MCF 10A (cell line): ENCODE measurements around the gene ADAM12. TPM values are rescaled to one million over a fixed set of nuclear protein-coding genes. Genes with fewer than 3 reads are reported as not detected.
A peak's percentile ranks its signal among the peaks of the same experiment; 100 is the strongest.

Experiments used
- BruUV-seq: library from RNA; stranded (reverse); fragments of 400-500 nt; replicated peaks from 2 replicates; lab custom pipeline; 2021; lab: Mats Ljungman, UMichigan
- CTCF ChIA-PET: fragments of 300-600 bp; sonication (Branson Sonifier 250); formaldehyde crosslinking; extraction: SDS; loops from one replicate; lab custom pipeline; 2021; ENCODE audit warnings: antibody characterized with exemption, inconsistent platforms; lab: Yijun Ruan, JAX
- POLR2A ChIA-PET: fragments of 300-600, 350-650 bp; sonication (Branson Sonifier 250); formaldehyde crosslinking; extraction: SDS; loops from one replicate; lab custom pipeline; 2020; ENCODE audit warnings: antibody characterized with exemption, inconsistent platforms; lab: Yijun Ruan, JAX
- DNase-seq: peaks from one replicate; pipeline ENCODE4 v3.0.0-alpha.2; 2018; ENCODE audit not compliant: unreplicated experiment
- H3K27ac Mint-ChIP-seq: one replicate; pipeline ENCODE4 v1.8.0; 2022; ENCODE audit warnings: mild to moderate bottlenecking, low read depth, mixed read lengths; ENCODE audit not compliant: unreplicated experiment
- H3K27me3 Mint-ChIP-seq: one replicate; pipeline ENCODE4 v1.8.0; 2022; ENCODE audit warnings: mixed read lengths; ENCODE audit not compliant: insufficient read depth, unreplicated experiment
- H3K36me3 Mint-ChIP-seq: one replicate; pipeline ENCODE4 v1.8.0; 2022; ENCODE audit warnings: mild to moderate bottlenecking, moderate library complexity, mixed read lengths; ENCODE audit not compliant: insufficient read depth, unreplicated experiment
- H3K4me1 Mint-ChIP-seq: one replicate; pipeline ENCODE4 v1.8.0; 2022; ENCODE audit warnings: mixed read lengths; ENCODE audit not compliant: insufficient read depth, unreplicated experiment
- H3K4me3 Mint-ChIP-seq: one replicate; pipeline ENCODE4 v1.8.0; 2022; ENCODE audit warnings: mild to moderate bottlenecking, moderate library complexity, mixed read lengths; ENCODE audit not compliant: unreplicated experiment
- H3K9me3 Mint-ChIP-seq: one replicate; pipeline ENCODE4 v1.8.0; 2022; ENCODE audit warnings: mixed read lengths; ENCODE audit not compliant: unreplicated experiment
- intact Hi-C: fragments of 100-400 bp; cut with micrococcal nuclease; formaldehyde crosslinking; loops from 2 replicates; pipeline ENCODE4 v1.14.1; 2022
- total RNA-seq: library from RNA; stranded (reverse); gene quantifications from 2 replicates; pipeline ENCODE4 v1.2.3, GENCODE V29; 2022
- TF ChIP-seq, protein P1 (sequence below): fragments of 200-600 bp; IDR thresholded peaks from one replicate; pipeline ENCODE4 v1.8.0; 2022; ENCODE audit warnings: antibody characterized with exemption, mild to moderate bottlenecking; ENCODE audit not compliant: unreplicated experiment

The ADAM12 gene
- total RNA-seq, 1 experiment from 2014 or later, result 2.2 TPM

DNA sequence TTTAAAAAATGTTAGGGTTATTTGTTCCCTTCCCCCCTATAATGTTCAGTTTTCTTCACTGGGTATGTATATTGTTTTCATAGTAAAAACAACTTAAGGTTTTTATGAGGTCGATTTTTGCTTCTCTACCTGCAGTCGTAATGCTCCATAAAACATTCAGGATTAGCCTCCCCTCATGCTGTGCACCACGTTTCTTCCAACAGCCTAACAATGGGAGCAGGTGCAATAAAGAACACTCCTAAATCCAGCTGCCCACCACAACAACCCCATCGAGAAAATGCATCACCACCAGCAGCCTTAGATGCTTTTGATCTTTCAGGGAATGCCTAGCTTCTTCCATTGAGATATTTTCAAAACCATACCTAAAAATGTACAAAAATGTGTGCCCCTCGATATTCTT lies 111.1 kb downstream of the ADAM12 start:
- H3K4me1 Mint-ChIP-seq, result no peaks in the 10 kb centered on the region
- ChIA-PET CTCF (no interaction called here), POLR2A (no interaction called here)
- TF ChIP-seq, protein P1, sequence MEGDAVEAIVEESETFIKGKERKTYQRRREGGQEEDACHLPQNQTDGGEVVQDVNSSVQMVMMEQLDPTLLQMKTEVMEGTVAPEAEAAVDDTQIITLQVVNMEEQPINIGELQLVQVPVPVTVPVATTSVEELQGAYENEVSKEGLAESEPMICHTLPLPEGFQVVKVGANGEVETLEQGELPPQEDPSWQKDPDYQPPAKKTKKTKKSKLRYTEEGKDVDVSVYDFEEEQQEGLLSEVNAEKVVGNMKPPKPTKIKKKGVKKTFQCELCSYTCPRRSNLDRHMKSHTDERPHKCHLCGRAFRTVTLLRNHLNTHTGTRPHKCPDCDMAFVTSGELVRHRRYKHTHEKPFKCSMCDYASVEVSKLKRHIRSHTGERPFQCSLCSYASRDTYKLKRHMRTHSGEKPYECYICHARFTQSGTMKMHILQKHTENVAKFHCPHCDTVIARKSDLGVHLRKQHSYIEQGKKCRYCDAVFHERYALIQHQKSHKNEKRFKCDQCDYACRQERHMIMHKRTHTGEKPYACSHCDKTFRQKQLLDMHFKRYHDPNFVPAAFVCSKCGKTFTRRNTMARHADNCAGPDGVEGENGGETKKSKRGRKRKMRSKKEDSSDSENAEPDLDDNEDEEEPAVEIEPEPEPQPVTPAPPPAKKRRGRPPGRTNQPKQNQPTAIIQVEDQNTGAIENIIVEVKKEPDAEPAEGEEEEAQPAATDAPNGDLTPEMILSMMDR, result no peak
- H3K27ac Mint-ChIP-seq, result no peak overlapping the region
- DNase-seq, result no peak
- intact Hi-C loops, result no loop called here
- no peaks in the 10 kb centered on the region for H3K9me3 Mint-ChIP-seq
- no peaks in the 10 kb centered on the region for H3K36me3 Mint-ChIP-seq
- H3K27me3 Mint-ChIP-seq, result no peaks in the 10 kb centered on the region
- H3K4me3 Mint-ChIP-seq, result no peak overlapping the region
- no TSS peak for BruUV-seq

DNA sequence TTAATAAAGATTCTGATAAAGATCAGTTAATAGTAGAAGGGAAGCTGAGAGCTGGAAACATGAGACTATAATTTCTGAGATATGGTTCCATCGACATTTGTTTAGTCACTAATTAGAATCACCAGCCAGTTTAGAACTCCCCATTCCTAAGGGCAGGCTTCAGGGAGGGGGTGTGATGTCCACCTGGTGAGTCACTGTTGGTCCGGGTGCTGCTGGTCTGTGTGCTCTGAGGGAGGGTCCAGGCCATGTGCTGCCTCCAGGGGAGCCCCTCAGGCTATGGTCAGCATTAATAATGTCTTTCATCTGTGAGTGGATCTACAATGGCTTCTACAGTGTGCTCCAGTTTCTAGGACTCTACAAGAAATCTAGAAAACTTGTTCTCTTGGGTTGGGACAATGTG lies 115.8 kb downstream of the ADAM12 start:
- CTCF ChIA-PET, result no interaction called here

DNA sequence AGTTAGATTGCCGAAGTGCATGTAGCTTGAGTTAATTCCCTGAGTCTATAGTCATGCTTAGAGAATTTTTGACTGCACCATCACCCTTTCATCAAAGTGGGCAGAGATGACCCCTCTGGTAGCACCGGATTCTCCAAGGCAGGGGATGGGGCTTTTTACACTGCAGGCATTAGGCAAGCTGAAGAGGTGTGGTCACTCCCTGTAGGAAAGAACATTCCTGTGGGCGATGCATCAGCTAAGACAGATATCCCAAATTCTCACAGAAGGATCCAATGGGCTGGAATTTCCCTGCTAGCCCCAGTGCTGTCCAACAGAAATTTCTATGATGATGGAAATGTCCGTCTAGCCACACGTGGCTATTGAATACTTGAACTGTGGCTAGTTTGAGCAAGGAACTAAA lies 118.2 kb downstream of the ADAM12 start:
- intact Hi-C loops, result no loop called here
- CTCF ChIA-PET, result no interaction called here
- Mint-ChIP-seq H3K36me3 (no peaks in the 10 kb centered on the region), H3K9me3 (no peaks in the 10 kb centered on the region), H3K27ac (no peak overlapping the region), H3K4me1 (no peaks in the 10 kb centered on the region), H3K27me3 (no peaks in the 10 kb centered on the region), H3K4me3 (no peak overlapping the region)
- TF ChIP-seq, protein P1, result no peak
- POLR2A ChIA-PET, result no interaction called here
- DNase-seq, result peak; percentile 50
- no TSS peak for BruUV-seq

More for the DNA sequence above, 115.8 kb downstream of the ADAM12 start:
- H3K9me3 Mint-ChIP-seq, result no peaks in the 10 kb centered on the region
- no peak overlapping the region for H3K27ac Mint-ChIP-seq
- intact Hi-C loops, result no loop called here
- H3K27me3 Mint-ChIP-seq, result no peaks in the 10 kb centered on the region
- H3K36me3 Mint-ChIP-seq, result no peaks in the 10 kb centered on the region
- no peak overlapping the region for H3K4me3 Mint-ChIP-seq
- DNase-seq, result no peak
- TF ChIP-seq, protein P1, result no peak
- no peaks in the 10 kb centered on the region for H3K4me1 Mint-ChIP-seq
- BruUV-seq, result no TSS peak
- POLR2A ChIA-PET, result interaction anchor here (0.6 kb wide), 1 partner anchor 69 kb away, joined by 3 read pairs; no protein-coding TSS in a partner anchor

DNA sequence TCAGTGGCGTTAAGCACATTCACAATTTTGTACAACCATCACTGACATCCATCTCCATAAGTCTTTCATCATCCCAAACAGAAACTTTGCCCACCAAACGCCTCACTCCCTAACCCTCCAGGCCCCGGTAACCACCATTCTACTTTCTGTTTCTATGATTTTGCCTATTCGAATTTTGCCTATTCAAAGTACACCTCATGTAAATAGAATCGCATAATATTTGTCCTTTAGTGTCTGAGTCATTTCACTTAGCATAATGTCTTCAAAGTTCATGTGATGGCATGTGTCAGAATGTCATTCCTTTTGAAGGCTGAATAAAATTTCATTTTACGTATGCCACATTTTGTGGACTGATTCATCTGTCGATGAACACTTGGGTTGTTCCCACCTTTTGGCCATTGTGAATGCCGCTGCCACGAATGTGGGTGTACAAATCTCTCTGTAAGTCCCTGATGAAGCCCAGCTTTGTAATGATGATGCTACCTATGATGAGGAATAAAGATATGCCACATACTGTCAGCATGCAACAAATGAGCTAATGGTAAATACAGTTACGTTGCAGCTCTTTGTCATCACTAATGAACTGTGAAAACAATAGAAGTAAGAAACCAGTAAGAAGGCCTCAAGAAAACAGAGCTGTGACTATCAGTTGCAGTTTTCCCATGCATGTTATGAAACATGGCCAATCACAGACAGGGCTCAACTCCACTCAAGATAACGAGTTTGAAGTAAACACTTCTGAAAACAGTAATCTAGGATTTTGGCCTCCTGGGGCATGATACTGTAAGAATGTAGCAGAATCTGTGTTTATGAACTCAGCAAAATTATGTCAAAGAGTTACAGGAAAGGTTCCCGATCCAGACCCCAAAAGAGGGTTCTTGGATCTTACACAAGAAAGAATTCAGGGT lies 120.0 kb downstream of the ADAM12 start:
- ChIA-PET POLR2A (no interaction called here), CTCF (interaction anchor here (0.6 kb wide), 1 partner anchor 21 kb away, joined by 3 read pairs; no protein-coding TSS in a partner anchor)
- DNase-seq, result no peak
- H3K27ac Mint-ChIP-seq, result no peak overlapping the region
- no peaks in the 10 kb centered on the region for H3K27me3 Mint-ChIP-seq
- H3K4me1 Mint-ChIP-seq, result no peaks in the 10 kb centered on the region
- no peaks in the 10 kb centered on the region for H3K36me3 Mint-ChIP-seq
- intact Hi-C loops, result no loop called here
- TF ChIP-seq, protein P1, result no peak
- no peak overlapping the region for H3K4me3 Mint-ChIP-seq
- no peaks in the 10 kb centered on the region for H3K9me3 Mint-ChIP-seq
- BruUV-seq, result no TSS peak
